Effector CD8-positive, alpha-beta T cell (primary cell): ENCODE results near the gene CRY2.

ENCODE experiments used
- DNase-seq: peaks from one replicate; lab custom pipeline; 2025; lab: John Stamatoyannopoulos, UW

CRY2 gene

GRCh38 chr11:45918331-45918941 lies 71.2 kb downstream of the CRY2 start:
- DNase-seq, result peak; percentile 42

DNA sequence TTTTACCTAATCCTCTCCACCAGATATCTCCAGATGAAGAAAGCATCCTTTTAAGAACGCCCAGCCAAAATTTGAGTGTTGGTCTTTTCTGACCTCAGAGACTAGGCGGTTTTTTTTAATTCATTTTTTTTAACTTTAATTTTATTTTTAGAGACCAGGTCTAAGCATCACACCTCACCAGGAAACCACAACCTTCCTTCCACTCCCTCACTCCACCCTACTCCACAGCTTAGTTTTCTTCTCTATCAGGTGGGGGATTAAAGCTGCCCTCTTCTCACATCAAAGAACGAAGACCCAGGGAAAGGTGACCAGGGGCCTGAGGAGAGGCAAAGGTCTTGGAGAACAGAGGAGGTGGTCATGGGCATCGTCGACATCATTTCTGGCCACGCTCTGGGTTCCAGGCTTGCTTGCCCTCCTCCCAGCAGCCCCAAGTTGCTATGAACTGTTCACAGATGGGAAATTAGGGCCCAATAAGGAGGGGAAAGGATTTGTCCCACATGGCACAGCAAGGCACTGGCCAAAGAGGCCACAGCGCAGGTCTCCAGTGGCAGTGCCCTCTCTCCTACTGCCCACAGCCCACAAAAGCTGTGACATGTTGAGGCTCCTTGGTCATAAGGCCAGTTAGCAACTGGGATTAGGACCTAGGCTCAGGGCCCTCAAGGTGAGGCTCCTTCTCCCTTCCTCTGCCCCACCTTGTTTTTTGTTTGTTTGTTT lies 71.8 kb downstream of the CRY2 start:
- DNase-seq, result no peak

- DNase-seq, result no peak
Measured at GRCh38 chr11:45919806-45920530, 72.7 kb downstream of the CRY2 start.

- no peak for DNase-seq
Measured at GRCh38 chr11:45920531-45921477, 73.5 kb downstream of the CRY2 start.

- DNase-seq, result no peak
Measured at GRCh38 chr11:45921561-45922424, 74.5 kb downstream of the CRY2 start.

- no peak for DNase-seq
Measured at GRCh38 chr11:45922425-45923082, 75.3 kb downstream of the CRY2 start, which contains the start of gene LARGE2. TSS of gene LARGE2 (plus strand) at chr11:45922656. CDS start at chr11:45922883, 227 bp downstream.

GRCh38 chr11:45924036-45924915 lies 77.0 kb downstream of the CRY2 start:
- DNase-seq, result no peak

- DNase-seq, result no peak
Measured at GRCh38 chr11:45924927-45925326, 77.7 kb downstream of the CRY2 start.

DNA sequence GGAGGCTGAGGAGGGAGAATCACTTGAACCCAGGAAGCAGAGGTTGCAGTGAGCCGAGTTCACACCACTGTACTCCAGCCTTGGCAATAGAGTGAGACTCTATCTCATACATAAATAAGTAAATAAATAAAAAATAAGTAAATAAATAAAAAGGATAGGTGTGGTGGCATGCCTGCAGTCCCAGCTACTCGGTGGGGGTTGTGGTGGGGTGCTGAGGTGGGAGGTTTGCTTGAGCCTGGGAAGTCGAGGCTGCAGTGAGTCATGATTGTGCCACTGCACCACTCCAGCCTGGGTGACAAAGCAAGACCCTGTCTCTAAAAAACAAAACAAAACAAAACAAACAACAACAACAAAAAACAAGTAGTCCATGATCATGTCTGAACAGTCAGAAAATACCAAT lies 78.3 kb downstream of the CRY2 start:
- DNase-seq, result no peak

- DNase-seq, result no peak
Measured at GRCh38 chr11:45926001-45926401, 78.7 kb downstream of the CRY2 start.

DNA sequence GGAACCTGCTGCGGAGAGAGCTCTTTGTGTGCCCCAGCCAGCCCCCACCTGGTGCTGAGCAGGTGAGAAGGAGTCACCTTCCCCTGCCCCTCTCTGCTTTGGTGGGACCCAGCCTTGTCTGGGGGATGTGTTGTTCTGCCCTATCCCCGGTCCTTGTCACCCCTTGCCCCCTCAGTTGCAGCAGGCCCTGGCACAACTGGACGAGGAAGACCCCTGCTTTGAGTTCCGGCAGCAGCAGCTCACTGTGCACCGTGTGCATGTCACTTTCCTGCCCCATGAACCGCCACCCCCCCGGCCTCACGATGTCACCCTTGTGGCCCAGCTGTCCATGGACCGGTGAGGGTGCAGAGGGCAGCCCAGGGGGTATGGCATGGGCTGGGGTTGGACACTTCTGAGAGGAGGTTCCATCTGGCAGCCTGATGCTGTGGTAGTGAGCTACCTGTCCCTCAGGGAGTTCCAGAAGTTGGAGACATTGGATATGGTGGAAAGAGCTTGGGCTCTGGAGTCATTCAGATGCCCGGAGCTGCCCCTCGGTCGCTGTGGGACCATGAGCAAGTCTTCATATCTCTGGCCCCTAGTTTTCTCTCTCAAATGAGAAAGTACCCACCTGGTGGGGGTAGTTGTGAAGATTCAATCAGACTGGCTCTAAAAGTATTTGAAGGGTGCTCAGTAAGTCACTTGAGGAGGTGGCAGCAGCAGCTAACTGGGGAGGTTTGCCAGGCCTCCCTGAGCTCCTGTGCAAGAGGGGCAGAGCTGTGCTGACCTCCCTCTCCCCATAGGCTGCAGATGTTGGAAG lies 79.5 kb downstream of the CRY2 start:
- no peak for DNase-seq

- DNase-seq, result no peak
Measured at GRCh38 chr11:45927332-45927683, 80.0 kb downstream of the CRY2 start.

DNA sequence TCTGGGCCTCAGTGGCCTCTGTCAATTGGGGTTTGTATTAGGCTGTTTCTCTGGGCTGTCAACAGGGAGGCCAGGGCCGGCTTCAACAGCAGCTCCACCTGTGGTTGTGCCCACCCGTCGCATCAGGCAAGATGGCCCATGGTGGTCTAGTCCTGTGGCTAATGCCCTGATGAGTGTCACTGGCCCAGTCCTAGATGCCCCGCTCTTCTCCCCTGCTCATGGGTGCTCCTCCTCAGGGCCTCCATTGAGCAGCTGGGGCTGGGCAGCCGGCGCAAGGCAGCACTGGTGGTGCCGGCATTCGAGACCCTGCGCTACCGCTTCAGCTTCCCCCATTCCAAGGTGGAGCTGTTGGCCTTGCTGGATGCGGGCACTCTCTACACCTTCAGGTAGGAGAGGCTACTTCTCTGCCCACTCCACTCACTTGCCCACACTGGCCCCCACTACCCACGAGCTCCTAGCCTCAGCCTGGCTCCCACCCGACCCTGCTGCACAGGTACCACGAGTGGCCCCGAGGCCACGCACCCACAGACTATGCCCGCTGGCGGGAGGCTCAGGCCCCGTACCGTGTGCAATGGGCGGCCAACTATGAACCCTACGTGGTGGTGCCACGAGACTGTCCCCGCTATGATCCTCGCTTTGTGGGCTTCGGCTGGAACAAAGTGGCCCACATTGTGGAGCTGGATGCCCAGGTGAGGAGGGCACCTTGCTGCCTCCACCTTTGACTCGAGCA lies 80.6 kb downstream of the CRY2 start:
- no peak for DNase-seq

DNA sequence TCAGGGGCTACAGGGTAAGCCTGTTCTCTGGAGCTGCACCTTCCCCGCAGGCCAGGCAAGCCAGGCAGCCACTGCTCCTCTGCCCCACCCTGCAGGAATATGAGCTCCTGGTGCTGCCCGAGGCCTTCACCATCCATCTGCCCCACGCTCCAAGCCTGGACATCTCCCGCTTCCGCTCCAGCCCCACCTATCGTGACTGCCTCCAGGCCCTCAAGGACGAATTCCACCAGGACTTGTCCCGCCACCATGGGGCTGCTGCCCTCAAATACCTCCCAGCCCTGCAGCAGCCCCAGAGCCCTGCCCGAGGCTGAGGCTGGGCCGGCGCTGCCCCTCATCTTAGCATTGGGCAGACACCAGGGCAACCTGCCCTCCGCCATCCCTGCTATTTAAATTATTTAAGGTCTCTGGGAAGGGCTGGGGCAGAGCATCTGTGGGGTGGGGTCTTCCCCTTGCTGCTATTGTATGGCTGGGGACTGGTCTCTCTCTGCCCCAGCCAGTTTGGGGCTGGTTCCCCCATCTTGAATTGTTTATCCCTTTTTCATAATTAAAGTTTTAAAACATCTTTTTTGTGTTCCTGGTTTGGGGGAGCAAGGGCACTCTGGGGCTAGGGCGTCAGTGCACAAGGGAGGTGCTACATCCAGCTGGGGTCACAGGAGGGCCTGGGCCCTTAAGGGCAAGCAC lies 81.4 kb downstream of the CRY2 start:
- DNase-seq, result no peak

DNA sequence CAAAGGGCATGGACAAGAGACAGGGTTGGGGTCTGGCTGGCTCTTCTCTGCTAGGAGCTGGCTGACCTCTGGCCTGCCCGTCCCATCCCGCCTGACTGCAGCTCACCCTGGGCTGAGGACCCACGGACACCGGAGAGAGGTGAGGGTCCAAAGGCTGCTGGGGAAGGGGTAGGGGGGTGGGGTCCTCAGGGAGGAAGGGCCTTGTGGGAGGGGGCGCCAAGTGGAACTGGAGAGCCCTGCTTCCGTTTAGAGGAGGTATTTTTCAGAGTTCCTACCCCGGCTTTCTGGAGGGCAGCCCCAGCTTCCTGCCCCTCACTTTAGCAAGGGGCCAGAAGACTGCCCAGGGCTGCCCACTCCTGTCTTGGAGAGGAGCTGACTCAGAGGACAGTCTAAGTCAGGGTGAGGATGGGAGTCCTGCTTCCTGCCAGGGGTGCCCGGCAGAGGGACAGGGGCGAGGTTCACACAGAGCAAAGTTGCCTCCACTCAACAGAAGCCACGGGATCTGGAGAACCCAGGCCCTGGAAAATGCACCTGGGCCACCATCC lies 82.3 kb downstream of the CRY2 start:
- no peak for DNase-seq

DNA sequence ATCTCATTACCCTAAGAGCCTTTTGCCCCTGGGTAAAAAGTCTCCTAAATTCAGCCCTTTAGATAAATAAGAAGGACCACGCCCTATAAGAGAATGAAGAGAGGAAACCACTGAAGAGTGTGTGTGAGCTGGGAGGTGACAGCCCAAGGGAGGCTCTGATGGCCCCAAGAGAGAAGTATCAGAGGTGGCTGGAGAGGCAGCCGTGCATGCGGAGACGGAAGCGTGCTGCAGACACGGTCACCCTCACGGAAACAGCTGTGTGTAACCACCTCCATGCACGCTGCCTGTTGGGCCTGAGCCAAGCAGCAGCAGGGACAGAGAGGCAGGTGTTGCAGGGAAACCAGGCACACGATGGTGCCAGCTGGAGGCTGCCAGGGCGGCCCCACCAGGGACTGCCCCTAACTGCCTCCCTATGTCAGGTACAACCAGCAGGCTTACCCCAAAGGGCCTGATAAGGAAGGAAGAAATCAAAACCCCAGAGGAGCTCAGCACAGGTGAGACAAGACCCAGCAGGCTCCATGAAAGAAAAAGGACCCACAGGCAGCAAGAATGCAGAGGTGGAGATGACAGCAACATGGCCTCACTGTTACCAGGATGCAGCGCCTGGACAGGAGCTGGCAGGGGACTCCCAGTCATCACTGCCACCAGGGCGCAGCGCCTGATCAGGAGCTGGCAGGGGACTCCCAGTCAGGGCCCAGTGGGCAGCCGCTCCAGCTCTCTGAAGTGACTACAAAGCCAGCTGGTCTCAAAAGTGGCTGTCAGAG lies 82.9 kb downstream of the CRY2 start:
- DNase-seq, result no peak
